GM12878 (cell line): ENCODE results near the gene NAAA.
"Not testable (repeated sequence)": the region's sequence is repeated elsewhere in the genome, so short reads cannot be mapped to it uniquely, and the experiment has no call there.

Experiments used
- EGR1 ChIP-seq, 2 experiments: IDR thresholded peaks; 1 replicate in 1 of 2; 2 replicates in 1 of 2; pipeline ENCODE4 v1.6.1; 2011 to 2012; ENCODE audit warnings: low read depth in 2 of 2, low read length in 2 of 2, borderline replicate concordance in 1 of 2, mild to moderate bottlenecking in 1 of 2, moderate library complexity in 1 of 2
- EZH2 ChIP-seq: IDR thresholded peaks from 2 replicates; pipeline ENCODE4 v1.6.1; 2012; ENCODE audit warnings: low read depth, mild to moderate bottlenecking, control low read depth, inconsistent platforms, low read length, borderline replicate concordance; ENCODE audit not compliant: control insufficient read depth
- MXI1 ChIP-seq: fragments of 150-350 bp; IDR thresholded peaks from 2 replicates; pipeline ENCODE4 v1.6.1; 2011; ENCODE audit warnings: low read depth, mild to moderate bottlenecking, inconsistent platforms, low read length, improper control_type of control experiment
- POLR2A ChIP-seq: IDR thresholded peaks from 2 replicates; pipeline ENCODE4 v1.6.1; 2011; ENCODE audit warnings: low read depth, mild to moderate bottlenecking, low read length
- POLR2AphosphoS5 ChIP-seq: IDR thresholded peaks from 2 replicates; pipeline ENCODE4 v1.6.1; 2011; ENCODE audit warnings: mild to moderate bottlenecking, low read length, inconsistent platforms
- TARDBP ChIP-seq: IDR thresholded peaks from 2 replicates; pipeline ENCODE4 v1.6.1; 2016; ENCODE audit warnings: borderline replicate concordance
- TF ChIP-seq, protein P1 (sequence below): fragments of 450-650 bp; formaldehyde crosslinking; IDR thresholded peaks from 2 replicates; pipeline ENCODE4 v1.4.0; 2020; ENCODE audit warnings: mild to moderate bottlenecking, moderate library complexity
- TF ChIP-seq, protein P2 (sequence below), 3 experiments: IDR thresholded peaks in 2 of 3; conservative IDR thresholded peaks in 1 of 3; 2 replicates each; pipeline ENCODE4 v1.5.1; 2011; ENCODE audit warnings: low read depth in 3 of 3, low read length in 3 of 3, mild to moderate bottlenecking in 3 of 3, control low read depth in 2 of 3, moderate library complexity in 2 of 3, inconsistent platforms in 1 of 3, mixed read lengths in 1 of 3; ENCODE audit not compliant: control insufficient read depth in 2 of 3, insufficient read depth in 1 of 3; ENCODE audit errors: extremely low read depth in 1 of 3
- TF ChIP-seq, protein P3 (sequence below): fragments of 450-650 bp; formaldehyde crosslinking; IDR thresholded peaks from 2 replicates; pipeline ENCODE4 v1.5.0; 2022; ENCODE audit warnings: mild to moderate bottlenecking, missing genetic modification characterization

DNA sequence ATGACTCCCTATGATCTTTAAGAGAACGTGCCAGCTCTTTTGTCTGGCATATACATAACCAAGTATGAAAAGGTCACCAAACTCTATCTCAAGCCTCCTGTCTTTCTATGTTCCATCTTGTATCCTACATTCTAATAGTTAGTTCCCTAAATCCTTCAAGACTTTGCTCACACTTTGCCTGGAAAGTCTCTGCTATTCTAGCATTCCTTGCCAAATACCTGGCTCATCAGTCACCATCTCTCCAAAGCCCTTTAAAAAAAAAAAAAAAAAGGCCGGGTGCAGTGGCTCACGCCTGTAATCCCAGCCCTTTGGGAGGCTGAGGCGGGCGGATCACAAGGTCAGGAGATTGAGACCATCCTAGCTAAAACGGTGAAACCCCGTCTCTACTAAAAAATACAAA lies 17.7 kb upstream of the NAAA start:
- TF ChIP-seq, protein P1, sequence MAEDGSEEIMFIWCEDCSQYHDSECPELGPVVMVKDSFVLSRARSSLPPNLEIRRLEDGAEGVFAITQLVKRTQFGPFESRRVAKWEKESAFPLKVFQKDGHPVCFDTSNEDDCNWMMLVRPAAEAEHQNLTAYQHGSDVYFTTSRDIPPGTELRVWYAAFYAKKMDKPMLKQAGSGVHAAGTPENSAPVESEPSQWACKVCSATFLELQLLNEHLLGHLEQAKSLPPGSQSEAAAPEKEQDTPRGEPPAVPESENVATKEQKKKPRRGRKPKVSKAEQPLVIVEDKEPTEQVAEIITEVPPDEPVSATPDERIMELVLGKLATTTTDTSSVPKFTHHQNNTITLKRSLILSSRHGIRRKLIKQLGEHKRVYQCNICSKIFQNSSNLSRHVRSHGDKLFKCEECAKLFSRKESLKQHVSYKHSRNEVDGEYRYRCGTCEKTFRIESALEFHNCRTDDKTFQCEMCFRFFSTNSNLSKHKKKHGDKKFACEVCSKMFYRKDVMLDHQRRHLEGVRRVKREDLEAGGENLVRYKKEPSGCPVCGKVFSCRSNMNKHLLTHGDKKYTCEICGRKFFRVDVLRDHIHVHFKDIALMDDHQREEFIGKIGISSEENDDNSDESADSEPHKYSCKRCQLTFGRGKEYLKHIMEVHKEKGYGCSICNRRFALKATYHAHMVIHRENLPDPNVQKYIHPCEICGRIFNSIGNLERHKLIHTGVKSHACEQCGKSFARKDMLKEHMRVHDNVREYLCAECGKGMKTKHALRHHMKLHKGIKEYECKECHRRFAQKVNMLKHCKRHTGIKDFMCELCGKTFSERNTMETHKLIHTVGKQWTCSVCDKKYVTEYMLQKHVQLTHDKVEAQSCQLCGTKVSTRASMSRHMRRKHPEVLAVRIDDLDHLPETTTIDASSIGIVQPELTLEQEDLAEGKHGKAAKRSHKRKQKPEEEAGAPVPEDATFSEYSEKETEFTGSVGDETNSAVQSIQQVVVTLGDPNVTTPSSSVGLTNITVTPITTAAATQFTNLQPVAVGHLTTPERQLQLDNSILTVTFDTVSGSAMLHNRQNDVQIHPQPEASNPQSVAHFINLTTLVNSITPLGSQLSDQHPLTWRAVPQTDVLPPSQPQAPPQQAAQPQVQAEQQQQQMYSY (CRISPR knock-in tag): not testable (repeated sequence)
- not testable (repeated sequence) for TF ChIP-seq MXI1; POLR2AphosphoS5; POLR2A; EZH2; EGR1 (IDR thresholded peaks at IDR 0.05; ENCODE audit: borderline replicate concordance in 1 of 2, low read depth in 2 of 2, low read length in 2 of 2); TARDBP
- TF ChIP-seq, protein P2, sequence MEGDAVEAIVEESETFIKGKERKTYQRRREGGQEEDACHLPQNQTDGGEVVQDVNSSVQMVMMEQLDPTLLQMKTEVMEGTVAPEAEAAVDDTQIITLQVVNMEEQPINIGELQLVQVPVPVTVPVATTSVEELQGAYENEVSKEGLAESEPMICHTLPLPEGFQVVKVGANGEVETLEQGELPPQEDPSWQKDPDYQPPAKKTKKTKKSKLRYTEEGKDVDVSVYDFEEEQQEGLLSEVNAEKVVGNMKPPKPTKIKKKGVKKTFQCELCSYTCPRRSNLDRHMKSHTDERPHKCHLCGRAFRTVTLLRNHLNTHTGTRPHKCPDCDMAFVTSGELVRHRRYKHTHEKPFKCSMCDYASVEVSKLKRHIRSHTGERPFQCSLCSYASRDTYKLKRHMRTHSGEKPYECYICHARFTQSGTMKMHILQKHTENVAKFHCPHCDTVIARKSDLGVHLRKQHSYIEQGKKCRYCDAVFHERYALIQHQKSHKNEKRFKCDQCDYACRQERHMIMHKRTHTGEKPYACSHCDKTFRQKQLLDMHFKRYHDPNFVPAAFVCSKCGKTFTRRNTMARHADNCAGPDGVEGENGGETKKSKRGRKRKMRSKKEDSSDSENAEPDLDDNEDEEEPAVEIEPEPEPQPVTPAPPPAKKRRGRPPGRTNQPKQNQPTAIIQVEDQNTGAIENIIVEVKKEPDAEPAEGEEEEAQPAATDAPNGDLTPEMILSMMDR (IDR thresholded peaks at IDR 0.05 in 2 of 3, conservative IDR thresholded peaks at IDR 0.05 in 1 of 3; ENCODE audit: control insufficient read depth in 2 of 3, extremely low read depth in 1 of 3, insufficient read depth in 1 of 3, low read depth in 3 of 3, low read length in 3 of 3): not testable (repeated sequence)
- TF ChIP-seq, protein P3, sequence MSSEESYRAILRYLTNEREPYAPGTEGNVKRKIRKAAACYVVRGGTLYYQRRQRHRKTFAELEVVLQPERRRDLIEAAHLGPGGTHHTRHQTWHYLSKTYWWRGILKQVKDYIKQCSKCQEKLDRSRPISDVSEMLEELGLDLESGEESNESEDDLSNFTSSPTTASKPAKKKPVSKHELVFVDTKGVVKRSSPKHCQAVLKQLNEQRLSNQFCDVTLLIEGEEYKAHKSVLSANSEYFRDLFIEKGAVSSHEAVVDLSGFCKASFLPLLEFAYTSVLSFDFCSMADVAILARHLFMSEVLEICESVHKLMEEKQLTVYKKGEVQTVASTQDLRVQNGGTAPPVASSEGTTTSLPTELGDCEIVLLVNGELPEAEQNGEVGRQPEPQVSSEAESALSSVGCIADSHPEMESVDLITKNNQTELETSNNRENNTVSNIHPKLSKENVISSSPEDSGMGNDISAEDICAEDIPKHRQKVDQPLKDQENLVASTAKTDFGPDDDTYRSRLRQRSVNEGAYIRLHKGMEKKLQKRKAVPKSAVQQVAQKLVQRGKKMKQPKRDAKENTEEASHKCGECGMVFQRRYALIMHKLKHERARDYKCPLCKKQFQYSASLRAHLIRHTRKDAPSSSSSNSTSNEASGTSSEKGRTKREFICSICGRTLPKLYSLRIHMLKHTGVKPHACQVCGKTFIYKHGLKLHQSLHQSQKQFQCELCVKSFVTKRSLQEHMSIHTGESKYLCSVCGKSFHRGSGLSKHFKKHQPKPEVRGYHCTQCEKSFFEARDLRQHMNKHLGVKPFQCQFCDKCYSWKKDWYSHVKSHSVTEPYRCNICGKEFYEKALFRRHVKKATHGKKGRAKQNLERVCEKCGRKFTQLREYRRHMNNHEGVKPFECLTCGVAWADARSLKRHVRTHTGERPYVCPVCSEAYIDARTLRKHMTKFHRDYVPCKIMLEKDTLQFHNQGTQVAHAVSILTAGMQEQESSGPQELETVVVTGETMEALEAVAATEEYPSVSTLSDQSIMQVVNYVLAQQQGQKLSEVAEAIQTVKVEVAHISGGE (CRISPR knock-in tag): not testable (repeated sequence)
